Right lobe of liver (tissue), 6 donors: ENCODE results near the gene FAM163A. TPM values are rescaled to one million over a fixed set of nuclear protein-coding genes. Genes with fewer than 3 reads are reported as not detected.

Source experiments
- ATAC-seq, 4 donors: fragments of 200-7000 bp; cut with Tn5 transposase; one replicate each; pipeline ENCODE4 v1.9.1; 2020; ENCODE audit warnings: mild to moderate bottlenecking in 4 of 4, moderate library complexity in 4 of 4
- DNase-seq, 3 donors: peaks; one replicate each; pipeline ENCODE4 v3.0.0-alpha.2; 2020
- H3K27ac ChIP-seq, 3 donors: fragments of 200-600 bp; one replicate each; pipeline ENCODE4 v1.8.0; 2022
- H3K27me3 ChIP-seq, 2 donors: fragments of 200-600 bp; one replicate each; pipeline ENCODE4 v1.8.0; 2022
- H3K36me3 ChIP-seq, 4 donors: fragments of 200-600 bp; sonication (generic) in 1 of 4; one replicate each; pipeline versions ENCODE4 v1.5.1 to v1.8.0; 2017 to 2022; ENCODE audit warnings: control low read depth in 1 of 4
- H3K4me1 ChIP-seq, 4 donors: fragments of 200-600 bp; sonication (generic) in 1 of 4; one replicate each; pipeline versions ENCODE4 v1.5.1 to v1.8.0; 2017 to 2022; ENCODE audit warnings: control low read depth in 1 of 4
- H3K4me3 ChIP-seq, 3 donors: fragments of 200-600 bp; one replicate each; pipeline ENCODE4 v1.8.0; 2022
- H3K9me3 ChIP-seq, 4 donors: fragments of 200-600 bp; sonication (generic) in 1 of 4; one replicate each; pipeline versions ENCODE4 v1.5.1 to v1.8.0; 2017 to 2022; ENCODE audit warnings: control low read depth in 1 of 4
- POLR2A ChIP-seq: fragments of 450-650 bp; IDR thresholded peaks from one replicate; pipeline ENCODE4 v1.6.1; 2017; ENCODE audit warnings: antibody characterized with exemption, mild to moderate bottlenecking
- WGBS: methylation state at CpG from one replicate; pipeline ENCODE4 v1.1.6; 2018; ENCODE audit warnings: low coverage, low lambda C conversion rate; ENCODE audit not compliant: insufficient coverage; ENCODE audit errors: missing lambda C conversion rate; 5-methylcytosine and 5-hydroxymethylcytosine counted together
- intact Hi-C, 2 donors: fragments of 100-400 bp; cut with DNase I; formaldehyde crosslinking; loops; one replicate each; pipeline versions ENCODE4 v1.11.2 to v1.14.1; 2022
- total RNA-seq, 6 experiments: library from RNA; depleted of rRNA in 2 of 6; stranded (reverse); fragments of >200 nt in 2 of 6; fragmentation: NEBNext Ultra II Directional in 3 of 6; extraction: Animal tissue kit (Norgen Biotek cat#: 25700) in 3 of 6; gene quantifications; one replicate each; pipeline versions ENCODE4 v1.1.0 to v1.2.4, GENCODE V29; 2016 to 2023
- TF ChIP-seq, protein P1 (sequence below), 4 donors: fragments of 200-600 bp in 3 of 4; fragments of 450-650 bp in 1 of 4; IDR thresholded peaks; one replicate each; pipeline versions ENCODE4 v1.5.1 to v1.8.0; 2016 to 2022; ENCODE audit warnings: antibody characterized with exemption in 4 of 4, mild to moderate bottlenecking in 2 of 4
- donor health status: DM: no; HTN: yes; CAD: no.
- donor health status: DM: no; HTN: no; CAD: no.
- donor health status: DM: no; HTN: no; CAD: no.
- donor health status: DM: no; HTN: yes; CAD: no.
- donor health status: DM: no; HTN: yes; CAD: no.

The FAM163A gene
- total RNA-seq, 6 experiments from 2014 or later = 0.07 to 0.12 (median 0.12) TPM; not detected in 3

GRCh38 chr1:179742291-179742690 lies 800 bp upstream of the FAM163A start:
- H3K9me3 ChIP-seq = no peaks in the 10 kb centered on the region
- peaks cover 12 to 18% of the 10 kb centered on the region in 2 donors for H3K27me3 ChIP-seq
- no peak overlapping the region for H3K4me3 ChIP-seq
- DNase-seq = no peak
- H3K36me3 ChIP-seq = no peaks in the 10 kb centered on the region
- no peak for TF ChIP-seq POLR2A
- TF ChIP-seq, protein P1, sequence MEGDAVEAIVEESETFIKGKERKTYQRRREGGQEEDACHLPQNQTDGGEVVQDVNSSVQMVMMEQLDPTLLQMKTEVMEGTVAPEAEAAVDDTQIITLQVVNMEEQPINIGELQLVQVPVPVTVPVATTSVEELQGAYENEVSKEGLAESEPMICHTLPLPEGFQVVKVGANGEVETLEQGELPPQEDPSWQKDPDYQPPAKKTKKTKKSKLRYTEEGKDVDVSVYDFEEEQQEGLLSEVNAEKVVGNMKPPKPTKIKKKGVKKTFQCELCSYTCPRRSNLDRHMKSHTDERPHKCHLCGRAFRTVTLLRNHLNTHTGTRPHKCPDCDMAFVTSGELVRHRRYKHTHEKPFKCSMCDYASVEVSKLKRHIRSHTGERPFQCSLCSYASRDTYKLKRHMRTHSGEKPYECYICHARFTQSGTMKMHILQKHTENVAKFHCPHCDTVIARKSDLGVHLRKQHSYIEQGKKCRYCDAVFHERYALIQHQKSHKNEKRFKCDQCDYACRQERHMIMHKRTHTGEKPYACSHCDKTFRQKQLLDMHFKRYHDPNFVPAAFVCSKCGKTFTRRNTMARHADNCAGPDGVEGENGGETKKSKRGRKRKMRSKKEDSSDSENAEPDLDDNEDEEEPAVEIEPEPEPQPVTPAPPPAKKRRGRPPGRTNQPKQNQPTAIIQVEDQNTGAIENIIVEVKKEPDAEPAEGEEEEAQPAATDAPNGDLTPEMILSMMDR (IDR thresholded peaks at IDR 0.05) = no peak
- WGBS = 21% methylated on average over 8 of the region's 10 CpGs
- H3K4me1 ChIP-seq = peaks cover 0 to 15% (median 0%) of the 10 kb centered on the region in 4 donors
- H3K27ac ChIP-seq = no peak overlapping the region
- no peak for ATAC-seq
- intact Hi-C loops = no loop called here

DNA sequence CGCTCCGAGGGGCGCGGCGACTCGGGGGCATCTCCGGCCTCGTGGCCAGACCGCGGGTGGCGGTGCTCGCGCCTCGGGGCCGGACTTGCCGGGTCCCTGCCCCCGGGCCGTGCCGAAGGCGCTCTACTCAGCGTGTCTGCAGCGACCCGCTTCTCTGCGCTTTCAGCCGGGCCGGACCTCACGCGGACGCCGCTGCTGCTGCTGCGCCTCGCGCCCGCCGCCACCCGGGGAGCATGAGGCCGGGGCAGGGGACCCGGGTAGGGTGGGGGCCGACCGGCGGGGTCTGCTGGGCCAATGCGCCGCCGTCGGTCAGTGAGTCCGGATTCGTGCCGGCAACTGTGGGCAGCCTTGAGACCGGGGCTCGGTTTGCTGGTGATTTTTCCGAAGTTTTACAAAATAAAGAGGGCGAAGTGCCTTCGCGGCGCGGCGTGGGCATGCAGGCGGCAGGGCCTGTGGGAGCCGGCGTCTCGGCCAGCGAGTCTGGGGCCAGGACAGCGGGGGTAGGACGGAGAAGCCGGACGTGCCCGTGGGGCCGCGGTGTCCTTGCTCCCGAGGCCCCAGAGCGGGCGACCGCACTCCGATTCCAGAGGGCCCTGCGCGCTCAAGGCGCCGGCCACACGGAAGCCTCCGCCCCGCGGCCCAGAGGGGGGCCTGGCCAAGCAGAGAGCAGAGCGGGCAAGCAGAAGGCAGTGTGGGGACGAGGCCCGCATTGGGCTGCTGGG lies 749 bp downstream of the FAM163A start:
- Histone ChIP-seq H3K36me3 (no peaks in the 10 kb centered on the region), H3K9me3 (no peaks in the 10 kb centered on the region), H3K4me3 (peak overlapping the region in 2 of 3 donors; percentile 11 to 33), H3K4me1 (peaks cover 0 to 15% (median 0%) of the 10 kb centered on the region in 4 donors), H3K27ac (no peak overlapping the region), H3K27me3 (peaks cover 12 to 14% of the 10 kb centered on the region in 2 donors)
- TF ChIP-seq, protein P1 (IDR thresholded peaks at IDR 0.05) = no peak
- no peak for TF ChIP-seq POLR2A
- ATAC-seq = peak in 2 of 4 donors; percentile 28 to 29
- 0% methylated on average over 2 of the region's 85 CpGs for WGBS
- DNase-seq = peak in 1 of 3 donors; percentile 22
- intact Hi-C loops = no loop called here

DNA sequence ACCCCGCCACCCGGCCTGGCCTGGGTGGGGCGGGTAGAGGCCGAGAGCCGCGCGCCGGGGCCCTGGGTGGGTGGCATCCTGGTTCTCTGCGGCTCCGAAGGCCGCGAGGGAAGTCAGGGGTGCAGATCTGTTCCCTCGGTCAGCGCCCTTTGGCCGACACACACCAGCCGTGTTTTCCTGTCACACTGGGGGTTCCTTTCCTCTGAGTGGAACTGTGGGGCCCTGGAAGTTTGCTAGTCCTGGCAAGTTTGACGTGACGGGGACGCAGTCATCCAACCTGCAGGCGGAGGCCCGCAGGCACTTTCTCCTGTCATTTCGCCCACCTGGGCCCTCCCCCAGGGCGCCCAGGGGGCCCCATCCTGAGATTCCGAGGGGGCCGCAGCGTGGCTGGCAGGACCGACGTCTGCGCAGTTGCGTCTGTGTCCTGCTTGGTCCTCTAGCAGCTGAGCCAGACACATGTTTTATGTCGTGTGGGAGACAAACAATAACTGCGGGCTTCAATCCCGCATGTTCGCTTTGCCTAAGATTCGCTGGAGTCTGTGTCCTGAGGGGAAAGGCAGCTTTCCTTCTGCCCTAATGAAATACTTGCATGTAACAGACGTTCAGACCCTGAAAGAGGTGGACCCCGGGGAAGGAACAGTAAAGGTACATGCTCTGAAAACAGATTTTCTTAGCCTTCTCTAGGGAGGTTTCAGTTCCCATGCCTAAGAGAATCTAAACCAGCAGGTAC lies 1.5 kb downstream of the FAM163A start:
- intact Hi-C loops = no loop called here
- Histone ChIP-seq H3K27ac (no peak overlapping the region), H3K27me3 (peaks cover 12 to 14% of the 10 kb centered on the region in 2 donors), H3K36me3 (no peaks in the 10 kb centered on the region), H3K4me3 (no peak overlapping the region), H3K9me3 (no peaks in the 10 kb centered on the region), H3K4me1 (peaks cover 0 to 15% (median 0%) of the 10 kb centered on the region in 4 donors)
- no peak for ATAC-seq
- WGBS = 29% methylated on average over 11 of the region's 37 CpGs
- TF ChIP-seq, protein P1 (IDR thresholded peaks at IDR 0.05) = no peak
- TF ChIP-seq POLR2A = no peak
- no peak for DNase-seq

DNA sequence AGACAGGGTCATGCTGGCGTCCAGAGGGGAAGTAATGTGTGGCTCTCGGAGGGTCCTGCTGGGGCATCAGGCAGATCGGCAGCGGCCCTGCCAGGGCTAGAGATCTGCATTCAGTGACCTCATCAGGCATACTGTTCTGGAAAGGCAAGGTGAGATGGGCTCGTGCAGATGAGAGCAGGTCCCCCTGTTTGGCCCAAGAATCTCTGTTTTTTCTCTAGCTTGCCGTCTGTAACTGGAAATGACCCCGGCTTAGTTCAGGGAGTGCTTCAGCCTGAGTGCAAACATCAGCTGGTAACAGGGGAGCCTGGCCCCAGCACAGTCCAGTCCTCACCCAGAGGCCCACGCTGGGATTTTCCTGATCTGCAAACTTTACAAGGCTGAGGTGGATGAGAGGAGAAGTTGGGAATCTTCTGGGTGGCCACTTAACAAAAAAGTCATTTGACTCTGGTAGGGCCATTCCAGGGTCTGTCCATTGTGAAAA lies 2.1 kb downstream of the FAM163A start:
- Histone ChIP-seq H3K27me3 (peaks cover 12 to 14% of the 10 kb centered on the region in 2 donors), H3K9me3 (no peaks in the 10 kb centered on the region), H3K4me3 (no peak overlapping the region), H3K4me1 (peaks cover 0 to 15% (median 0%) of the 10 kb centered on the region in 4 donors), H3K27ac (no peak overlapping the region), H3K36me3 (no peaks in the 10 kb centered on the region)
- ATAC-seq (no peak), DNase-seq (no peak)
- no peak for TF ChIP-seq POLR2A
- TF ChIP-seq, protein P1 (IDR thresholded peaks at IDR 0.05) = no peak
- intact Hi-C loops = no loop called here
- WGBS = 7% methylated on average over 2 of the region's 8 CpGs
